Keratinocyte (primary cell): ENCODE measurements around the gene HNF4A. TPM values are rescaled to one million over a fixed set of nuclear protein-coding genes. Genes with fewer than 3 reads are reported as not detected.

ENCODE experiments used
- DNase-seq: peaks from one replicate; pipeline ENCODE4 v3.0.0-alpha.2; 2011; ENCODE audit warnings: low read depth, missing footprints, low spot score
- FAIRE-seq: peaks from 2 replicates; lab custom pipeline; 2011; peaks lifted over from hg19 to GRCh38; lab: Jason Lieb, UNC
- H2AFZ ChIP-seq: 2 replicates; pipeline ENCODE4 v1.6.0; 2012; ENCODE audit warnings: low read length, control low read depth, inconsistent platforms; ENCODE audit not compliant: control insufficient read depth
- H3K27ac ChIP-seq: 2 replicates; pipeline ENCODE4 v1.5.1; 2011; ENCODE audit warnings: low read length; ENCODE audit not compliant: control insufficient read depth, insufficient read depth
- H3K27me3 ChIP-seq: 3 replicates; pipeline ENCODE4 v1.6.0; 2011; ENCODE audit warnings: low read length; ENCODE audit not compliant: control insufficient read depth, insufficient read depth; ENCODE audit errors: extremely low read depth
- H3K36me3 ChIP-seq, 2 experiments: 2 replicates in 1 of 2; 3 replicates in 1 of 2; pipeline ENCODE4 v1.5.1; 2011; ENCODE audit warnings: low read length in 2 of 2, mild to moderate bottlenecking in 1 of 2; ENCODE audit not compliant: control insufficient read depth in 2 of 2, insufficient read depth in 2 of 2; ENCODE audit errors: extremely low read depth in 1 of 2
- H3K4me1 ChIP-seq: 3 replicates; pipeline ENCODE4 v1.5.1; 2011; ENCODE audit warnings: low read length; ENCODE audit not compliant: control insufficient read depth, insufficient read depth; ENCODE audit errors: extremely low read depth
- H3K4me2 ChIP-seq: 3 replicates; pipeline ENCODE4 v1.6.0; 2011; ENCODE audit warnings: low read depth, low read length; ENCODE audit not compliant: control insufficient read depth, insufficient read depth; ENCODE audit errors: extremely low read depth
- H3K4me3 ChIP-seq, 3 experiments: fragments of 200-600 bp in 1 of 3; sonication (generic) in 1 of 3; 2 replicates in 2 of 3; 3 replicates in 1 of 3; pipeline ENCODE4 v1.5.1; 2011 to 2016; ENCODE audit warnings: low read length in 3 of 3, mild to moderate bottlenecking in 3 of 3, control low read depth in 2 of 3, inconsistent platforms in 1 of 3, low read depth in 1 of 3, mixed read lengths in 1 of 3, mixed run types in 1 of 3, moderate library complexity in 1 of 3; ENCODE audit not compliant: control insufficient read depth in 2 of 3, insufficient read depth in 2 of 3; ENCODE audit errors: extremely low read depth in 1 of 3
- H3K79me2 ChIP-seq: 2 replicates; pipeline ENCODE4 v1.6.0; 2012; ENCODE audit warnings: low read length; ENCODE audit not compliant: control insufficient read depth, insufficient read depth
- H3K9ac ChIP-seq: 3 replicates; pipeline ENCODE4 v1.6.0; 2011; ENCODE audit warnings: low read length; ENCODE audit not compliant: control insufficient read depth, insufficient read depth; ENCODE audit errors: extremely low read depth
- H3K9me1 ChIP-seq: 3 replicates; pipeline ENCODE4 v1.6.0; 2011; ENCODE audit warnings: low read length; ENCODE audit not compliant: control insufficient read depth, insufficient read depth; ENCODE audit errors: extremely low read depth
- H3K9me3 ChIP-seq: 2 replicates; pipeline ENCODE4 v1.5.1; 2012; ENCODE audit warnings: low read depth, low read length; ENCODE audit not compliant: control insufficient read depth
- H4K20me1 ChIP-seq: 3 replicates; pipeline ENCODE4 v1.6.0; 2011; ENCODE audit warnings: low read length; ENCODE audit not compliant: control insufficient read depth, insufficient read depth; ENCODE audit errors: extremely low read depth
- EZH2 ChIP-seq: IDR thresholded peaks from one replicate; pipeline ENCODE4 v1.6.1; 2012; ENCODE audit warnings: inconsistent platforms, mild to moderate bottlenecking, low read length, moderate library complexity
- dilution Hi-C: fragments of 300-500 bp; cut with MboI; formaldehyde crosslinking; loops from one replicate; pipeline ENCODE4 v1.7.0; 2020; ENCODE audit warnings: low sequenced_read_pairs; ENCODE audit not compliant: extremely low pct_ligation_motif_present
- polyA minus RNA-seq, 3 experiments: library from RNA; depleted of rRNA, polyadenylated mRNA; stranded (reverse); fragments of >200 nt; gene quantifications; 1 replicate in 1 of 3; 2 replicates in 1 of 3; 3 replicates in 1 of 3; pipeline ENCODE4 v1.2.3, GENCODE V29; 2011
- polyA plus RNA-seq, 5 experiments: library from polyadenylated mRNA; depleted of rRNA in 3 of 5; stranded (reverse) in 3 of 5; stranded (forward) in 1 of 5; unstranded in 1 of 5; fragments of >200 nt; gene quantifications; 1 replicate in 1 of 5; 2 replicates in 3 of 5; 3 replicates in 1 of 5; pipeline versions ENCODE4 v1.2.1 to v1.2.3, GENCODE V29; 2011 to 2012; ENCODE audit warnings: missing spikeins in 2 of 5, low read depth in 1 of 5, low replicate concordance in 1 of 5

Gene HNF4A
- polyA plus RNA-seq (0.01 TPM in 1 of 3 replicates, not detected in the others), polyA minus RNA-seq (not detected in 3 replicates)
- not detected for polyA plus RNA-seq (2011; ENCODE audit: low read depth)
- polyA plus RNA-seq (2011; cell fraction: cytosol; rRNA removed), result 0.02 TPM in 1 of 2 replicates, not detected in the other
- polyA plus RNA-seq (2011; cell fraction: nucleus; rRNA removed), result 0.17 TPM in 1 of 2 replicates, not detected in the other
- polyA plus RNA-seq (2012; ENCODE audit: low replicate concordance), result 0.07 and 0.08 TPM in 2 replicates
- polyA minus RNA-seq (2011; cell fraction: cytosol; rRNA and poly(A)+ RNA removed), result not detected
- not detected in 2 replicates for polyA minus RNA-seq (2011; cell fraction: nucleus; rRNA and poly(A)+ RNA removed)

DNA sequence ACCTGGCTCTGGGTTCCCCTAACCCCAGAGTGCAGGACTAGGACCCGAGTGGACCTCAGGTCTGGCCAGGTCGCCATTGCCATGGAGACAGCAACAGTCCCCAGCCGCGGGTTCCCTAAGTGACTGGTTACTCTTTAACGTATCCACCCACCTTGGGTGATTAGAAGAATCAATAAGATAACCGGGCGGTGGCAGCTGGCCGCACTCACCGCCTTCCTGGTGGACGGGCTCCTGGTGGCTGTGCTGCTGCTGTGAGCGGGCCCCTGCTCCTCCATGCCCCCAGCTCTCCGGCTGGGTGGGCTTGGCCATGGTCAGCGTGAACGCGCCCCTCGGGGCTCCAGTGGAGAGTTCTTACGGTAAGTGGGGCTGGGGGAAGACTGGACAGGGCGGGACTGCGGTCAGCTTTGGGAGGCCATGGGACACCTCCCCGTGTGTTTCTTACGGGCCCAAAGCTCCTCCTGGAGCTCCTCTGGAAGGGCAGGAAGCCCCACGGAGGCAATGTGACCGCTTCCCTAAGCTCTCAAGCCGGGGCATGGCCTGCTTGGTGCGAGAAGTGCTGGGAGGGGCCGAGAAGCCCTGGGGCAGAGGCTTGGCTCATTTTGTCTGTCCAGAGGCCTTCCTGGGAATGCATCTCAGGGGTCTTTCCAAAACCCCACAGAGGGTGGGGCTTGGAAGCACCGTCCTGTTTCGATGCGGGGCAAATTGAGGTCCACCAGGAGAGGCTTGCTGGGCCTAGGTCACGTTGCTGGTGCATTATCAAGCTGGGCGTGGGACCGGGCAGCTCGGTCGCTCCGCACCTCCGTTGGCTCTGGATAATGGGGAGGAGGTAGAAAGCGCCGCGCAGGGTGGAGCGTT, at the start of gene HNF4A:
HNF4A (plus strand) TSS at position 202 of the 855 bp plus-strand sequence; CDS start at position 308, 106 bp downstream.
- Histone ChIP-seq H3K9me1 (no peaks in the 10 kb centered on the region), H3K27ac (no peak within 1 kb of the TSS), H3K79me2 (no peaks in the 10 kb centered on the region), H3K9me3 (no peaks in the 10 kb centered on the region), H3K4me2 (no peak within 1 kb of the TSS), H3K4me1 (no peaks in the 10 kb centered on the region), H4K20me1 (no peaks in the 10 kb centered on the region), H2AFZ (no peak within 1 kb of the TSS), H3K36me3 (no peaks in the 10 kb centered on the region), H3K9ac (no peak within 1 kb of the TSS), H3K27me3 (peaks cover 3% of the 10 kb centered on the region), H3K4me3 (no peak within 1 kb of the TSS)
- DNase-seq (no peak), FAIRE-seq (no peak)
- dilution Hi-C loops, result no loop called here
- no peak for TF ChIP-seq EZH2

DNA sequence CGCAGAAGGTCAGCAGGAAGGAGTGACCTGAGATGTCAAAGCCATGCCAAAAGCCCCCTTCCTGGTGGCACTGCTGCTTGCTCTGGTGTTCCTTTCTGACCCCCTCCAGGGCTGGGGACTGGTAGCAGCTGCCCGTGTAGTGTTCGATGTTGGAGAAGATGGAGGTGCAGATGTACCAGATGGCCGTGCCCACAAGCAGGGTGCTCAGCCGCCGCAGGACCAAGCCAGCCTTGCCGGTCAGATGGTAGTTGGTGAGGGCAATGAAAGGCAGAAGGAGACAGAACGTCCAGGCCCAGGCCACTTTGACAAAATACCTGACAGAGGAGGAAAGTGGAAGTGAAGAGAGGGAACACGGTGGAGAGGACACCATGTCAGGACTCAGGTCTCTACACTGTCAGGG, 48.6 kb upstream of the HNF4A start:
- no peak for FAIRE-seq
- dilution Hi-C loops, result no loop called here
- no peaks in the 10 kb centered on the region for H3K9me3 ChIP-seq
- H3K4me2 ChIP-seq, result no peak overlapping the region
- H3K4me3 ChIP-seq, result no peak overlapping the region
- H3K9me1 ChIP-seq, result no peaks in the 10 kb centered on the region
- H3K79me2 ChIP-seq, result peaks cover 13% of the 10 kb centered on the region
- no peaks in the 10 kb centered on the region for H4K20me1 ChIP-seq
- no peaks in the 10 kb centered on the region for H3K36me3 ChIP-seq
- TF ChIP-seq EZH2, result no peak
- no peaks in the 10 kb centered on the region for H3K27me3 ChIP-seq
- no peak overlapping the region for H3K9ac ChIP-seq
- H3K4me1 ChIP-seq, result peaks cover 10% of the 10 kb centered on the region
- DNase-seq, result no peak
- no peak overlapping the region for H2AFZ ChIP-seq
- no peak overlapping the region for H3K27ac ChIP-seq
